Caco-2 (cell line): ENCODE results near the gene KLHL29. TPM values are rescaled to one million over a fixed set of nuclear protein-coding genes. Genes with fewer than 3 reads are reported as not detected.

Experiments
- BruUV-seq: library from RNA; stranded (reverse); fragments of 400-500 nt; replicated peaks from 2 replicates; lab custom pipeline; 2021; lab: Mats Ljungman, UMichigan
- CTCF ChIA-PET: fragments of 300-600 bp; sonication (Branson Sonifier 250); formaldehyde crosslinking; loops from one replicate; lab custom pipeline; 2022; ENCODE audit warnings: antibody characterized with exemption; lab: Charles Lee
- POLR2A ChIA-PET: fragments of 300-600 bp; sonication (Branson Sonifier 250); formaldehyde crosslinking; loops from one replicate; lab custom pipeline; 2022; ENCODE audit warnings: antibody characterized with exemption; lab: Charles Lee
- DNase-seq, 2 experiments: peaks; one replicate each; pipeline versions ENCODE4 v3.0.0 to v3.0.0-alpha.2; 2020 to 2022
- H3K27me3 ChIP-seq: replicated peaks from 2 replicates; pipeline ENCODE4 v1.6.0; 2011; ENCODE audit warnings: low read length; ENCODE audit not compliant: control insufficient read depth, insufficient read depth
- H3K36me3 ChIP-seq: 2 replicates; pipeline ENCODE4 v1.5.1; 2011; ENCODE audit warnings: low read length; ENCODE audit not compliant: control insufficient read depth, insufficient read depth
- H3K4me1 ChIP-seq: fragments of 250-450 bp; sonication (Bioruptor Pico); 2 replicates; pipeline ENCODE4 v1.5.1; 2020; ENCODE audit warnings: mild to moderate bottlenecking
- H3K4me3 ChIP-seq: 2 replicates; pipeline ENCODE4 v1.5.1; 2011; ENCODE audit warnings: low read depth, mild to moderate bottlenecking, control low read depth, low read length
- H3K9me3 ChIP-seq: fragments of 250-450 bp; sonication (Bioruptor Pico); 2 replicates; pipeline ENCODE4 v1.5.1; 2020; ENCODE audit warnings: mild to moderate bottlenecking, moderate library complexity
- H3K27ac Mint-ChIP-seq: one replicate; pipeline ENCODE4 v1.8.0; 2022; ENCODE audit warnings: mixed read lengths; ENCODE audit not compliant: unreplicated experiment
- H3K27me3 Mint-ChIP-seq: one replicate; pipeline ENCODE4 v1.8.0; 2022; ENCODE audit warnings: mixed read lengths; ENCODE audit not compliant: insufficient read depth, unreplicated experiment
- H3K36me3 Mint-ChIP-seq: one replicate; pipeline ENCODE4 v1.8.0; 2022; ENCODE audit warnings: mild to moderate bottlenecking, mixed read lengths; ENCODE audit not compliant: insufficient read depth, unreplicated experiment
- H3K4me1 Mint-ChIP-seq: one replicate; pipeline ENCODE4 v1.8.0; 2022; ENCODE audit warnings: low read depth, mixed read lengths; ENCODE audit not compliant: unreplicated experiment
- H3K4me3 Mint-ChIP-seq: one replicate; pipeline ENCODE4 v1.8.0; 2022; ENCODE audit warnings: mild to moderate bottlenecking, moderate library complexity, mixed read lengths; ENCODE audit not compliant: unreplicated experiment
- H3K9me3 Mint-ChIP-seq: one replicate; pipeline ENCODE4 v1.8.0; 2022; ENCODE audit warnings: mixed read lengths; ENCODE audit not compliant: unreplicated experiment
- intact Hi-C: fragments of 100-400 bp; cut with micrococcal nuclease; formaldehyde crosslinking; loops from one replicate; pipeline ENCODE4 v1.10.0; 2022; ENCODE audit not compliant: unreplicated experiment
- total RNA-seq: library from RNA; stranded (reverse); gene quantifications from 2 replicates; pipeline ENCODE4 v1.2.3, GENCODE V29; 2022
- TF ChIP-seq, protein P1 (sequence below), 2 experiments: fragments of 200-600 bp in 1 of 2; IDR thresholded peaks; 1 replicate in 1 of 2; 2 replicates in 1 of 2; pipeline versions ENCODE4 v1.5.1 to v1.8.0; 2011 to 2022; ENCODE audit warnings: antibody characterized with exemption in 1 of 2, control low read depth in 1 of 2, inconsistent platforms in 1 of 2, low read depth in 1 of 2, low read length in 1 of 2, mild to moderate bottlenecking in 1 of 2, moderate library complexity in 1 of 2; ENCODE audit not compliant: insufficient read depth in 1 of 2, severe bottlenecking in 1 of 2, unreplicated experiment in 1 of 2

Gene KLHL29
- total RNA-seq, 1 experiment from 2014 or later: 0.61 TPM

DNA sequence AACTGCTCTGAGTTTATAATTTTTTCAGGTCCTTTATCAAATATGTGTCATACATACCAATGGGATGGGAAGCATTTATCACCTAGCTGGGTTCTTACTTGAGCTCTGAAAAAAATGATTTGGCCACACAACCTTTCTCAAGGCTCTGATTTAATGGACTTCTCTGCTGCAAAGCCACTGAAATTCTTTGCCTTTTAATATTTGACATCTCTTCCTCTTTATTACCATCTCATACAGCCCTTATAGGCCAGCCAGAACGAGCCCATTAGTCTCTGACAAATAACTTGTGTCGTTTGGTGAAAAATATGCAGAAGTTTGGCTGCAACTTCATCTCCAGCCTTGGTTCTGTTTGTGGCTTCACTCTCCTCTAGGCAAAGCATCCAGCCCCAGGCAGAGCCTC, 292.9 kb downstream of the KLHL29 start:
- H3K9me3 Mint-ChIP-seq: no peaks in the 10 kb centered on the region
- no peaks in the 10 kb centered on the region for H3K36me3 ChIP-seq
- no peaks in the 10 kb centered on the region; the same call in none of the 2 replicates for H3K9me3 ChIP-seq
- H3K36me3 Mint-ChIP-seq: no peaks in the 10 kb centered on the region
- TF ChIP-seq, protein P1, sequence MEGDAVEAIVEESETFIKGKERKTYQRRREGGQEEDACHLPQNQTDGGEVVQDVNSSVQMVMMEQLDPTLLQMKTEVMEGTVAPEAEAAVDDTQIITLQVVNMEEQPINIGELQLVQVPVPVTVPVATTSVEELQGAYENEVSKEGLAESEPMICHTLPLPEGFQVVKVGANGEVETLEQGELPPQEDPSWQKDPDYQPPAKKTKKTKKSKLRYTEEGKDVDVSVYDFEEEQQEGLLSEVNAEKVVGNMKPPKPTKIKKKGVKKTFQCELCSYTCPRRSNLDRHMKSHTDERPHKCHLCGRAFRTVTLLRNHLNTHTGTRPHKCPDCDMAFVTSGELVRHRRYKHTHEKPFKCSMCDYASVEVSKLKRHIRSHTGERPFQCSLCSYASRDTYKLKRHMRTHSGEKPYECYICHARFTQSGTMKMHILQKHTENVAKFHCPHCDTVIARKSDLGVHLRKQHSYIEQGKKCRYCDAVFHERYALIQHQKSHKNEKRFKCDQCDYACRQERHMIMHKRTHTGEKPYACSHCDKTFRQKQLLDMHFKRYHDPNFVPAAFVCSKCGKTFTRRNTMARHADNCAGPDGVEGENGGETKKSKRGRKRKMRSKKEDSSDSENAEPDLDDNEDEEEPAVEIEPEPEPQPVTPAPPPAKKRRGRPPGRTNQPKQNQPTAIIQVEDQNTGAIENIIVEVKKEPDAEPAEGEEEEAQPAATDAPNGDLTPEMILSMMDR (IDR thresholded peaks at IDR 0.05; ENCODE audit: insufficient read depth in 1 of 2, low read depth in 1 of 2, low read length in 1 of 2, severe bottlenecking in 1 of 2, unreplicated experiment in 1 of 2): no peak
- H3K4me1 Mint-ChIP-seq: no peaks in the 10 kb centered on the region
- H3K27ac Mint-ChIP-seq: no peak overlapping the region
- ChIA-PET CTCF (no interaction called here), POLR2A (no interaction called here)
- no peaks in the 10 kb centered on the region for H3K27me3 Mint-ChIP-seq
- BruUV-seq: no TSS peak
- H3K4me3 Mint-ChIP-seq: no peak overlapping the region
- no peak overlapping the region for H3K4me3 ChIP-seq
- H3K4me1 ChIP-seq: no peaks in the 10 kb centered on the region
- no peak for DNase-seq
- intact Hi-C loops: no loop called here
- no peaks in the 10 kb centered on the region for H3K27me3 ChIP-seq

DNA sequence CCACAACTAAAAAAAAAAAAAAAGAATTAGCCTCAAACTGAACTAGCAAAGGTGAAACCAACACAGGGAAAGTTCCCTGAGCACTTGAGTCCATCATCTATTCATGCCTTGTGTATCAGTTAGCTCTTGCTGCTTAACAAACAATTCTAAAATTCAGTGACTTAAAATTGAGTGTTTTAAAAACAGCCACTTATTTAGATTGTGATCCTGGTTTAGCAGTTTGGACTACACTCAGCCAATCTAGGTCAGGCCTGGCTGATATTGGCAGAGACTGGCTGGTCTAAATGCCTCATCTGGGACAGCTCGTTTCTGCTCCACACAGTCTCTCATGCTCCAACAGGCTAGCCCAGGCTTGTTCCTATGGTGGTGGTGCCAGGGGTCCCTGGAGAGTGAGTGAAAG, 294.1 kb downstream of the KLHL29 start:
- no peaks in the 10 kb centered on the region for H3K36me3 ChIP-seq
- H3K36me3 Mint-ChIP-seq: no peaks in the 10 kb centered on the region
- no peak overlapping the region for H3K4me3 ChIP-seq
- intact Hi-C loops: no loop called here
- no peak overlapping the region for H3K4me3 Mint-ChIP-seq
- no peaks in the 10 kb centered on the region for H3K4me1 Mint-ChIP-seq
- no peak for DNase-seq
- no peaks in the 10 kb centered on the region for H3K27me3 ChIP-seq
- no TSS peak for BruUV-seq
- no peaks in the 10 kb centered on the region for H3K9me3 Mint-ChIP-seq
- TF ChIP-seq, protein P1 (IDR thresholded peaks at IDR 0.05; ENCODE audit: insufficient read depth in 1 of 2, low read depth in 1 of 2, low read length in 1 of 2, severe bottlenecking in 1 of 2, unreplicated experiment in 1 of 2): no peak
- POLR2A ChIA-PET: no interaction called here
- CTCF ChIA-PET: interaction anchor here (0.7 kb wide), 1 partner anchor 96 kb away, joined by 3 read pairs; no protein-coding TSS in a partner anchor
- H3K4me1 ChIP-seq: no peaks in the 10 kb centered on the region
- H3K9me3 ChIP-seq: no peaks in the 10 kb centered on the region; the same call in none of the 2 replicates
- H3K27me3 Mint-ChIP-seq: no peaks in the 10 kb centered on the region
- no peak overlapping the region for H3K27ac Mint-ChIP-seq

DNA sequence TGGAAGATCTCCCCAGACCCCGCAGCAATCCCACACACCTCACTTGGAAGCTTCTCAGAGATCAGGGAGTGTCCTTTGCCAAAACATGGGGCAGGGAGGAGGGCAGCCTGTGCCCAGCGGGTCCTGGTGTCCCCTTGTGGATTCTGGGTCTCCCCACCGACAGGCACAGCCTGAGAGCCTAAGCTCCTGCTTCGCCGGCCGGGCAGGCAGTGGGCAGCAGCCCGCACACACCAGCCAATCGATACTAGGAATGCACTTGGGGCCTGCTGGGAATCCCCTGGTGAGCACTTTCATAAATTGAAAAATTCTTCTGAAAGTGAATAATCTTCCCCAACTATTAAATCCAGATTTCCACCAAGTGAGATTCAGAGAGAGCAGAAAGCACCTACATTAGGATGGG, 296.0 kb downstream of the KLHL29 start:
- no peaks in the 10 kb centered on the region; the same call in none of the 2 replicates for H3K9me3 ChIP-seq
- TF ChIP-seq, protein P1 (IDR thresholded peaks at IDR 0.05; ENCODE audit: insufficient read depth in 1 of 2, low read depth in 1 of 2, low read length in 1 of 2, severe bottlenecking in 1 of 2, unreplicated experiment in 1 of 2): no peak
- no peaks in the 10 kb centered on the region for H3K27me3 ChIP-seq
- no peak overlapping the region for H3K4me3 ChIP-seq
- Mint-ChIP-seq H3K4me3 (no peak overlapping the region), H3K9me3 (no peaks in the 10 kb centered on the region), H3K27ac (no peak overlapping the region), H3K27me3 (no peaks in the 10 kb centered on the region), H3K4me1 (no peaks in the 10 kb centered on the region), H3K36me3 (peaks cover 14% of the 10 kb centered on the region)
- no peak for DNase-seq
- H3K36me3 ChIP-seq: no peaks in the 10 kb centered on the region
- ChIA-PET POLR2A (no interaction called here), CTCF (no interaction called here)
- no TSS peak for BruUV-seq
- intact Hi-C loops: no loop called here
- no peaks in the 10 kb centered on the region for H3K4me1 ChIP-seq
